G401 (cell line): ENCODE data around the gene RASSF7. TPM values are rescaled to one million over a fixed set of nuclear protein-coding genes. Genes with fewer than 3 reads are reported as not detected.
"Not testable (repeated sequence)": the region's sequence is repeated elsewhere in the genome, so short reads cannot be mapped to it uniquely, and the experiment has no call there.

ENCODE experiments used
- DNase-seq: peaks from one replicate; pipeline ENCODE4 v3.0.0-alpha.2; 2015; ENCODE audit warnings: low spot score
- in situ Hi-C: cut with HindIII; loops from 2 replicates; pipeline ENCODE4 v1.10.0; 2016; ENCODE audit warnings: low sequenced_read_pairs, mixed read lengths
- total RNA-seq: library from RNA; depleted of rRNA; stranded (reverse); fragments of >200 nt; shearing (Covaris generic); gene quantifications from 2 replicates; pipeline ENCODE4 v1.2.3, GENCODE V29; 2014; rRNA removed

RASSF7 gene
- total RNA-seq, result 43.1 and 107 TPM in 2 replicates

- peak; percentile 88 for DNase-seq
- in situ Hi-C loops, result no loop called here
These were observed at the start of gene RASSF7, which contains the start of gene LMNTD2 for GRCh38 chr11:560305-561147. Gene RASSF7 (plus strand): TSS chr11:560970. CDS start chr11:561769, 799 bp downstream. Gene LMNTD2 (minus strand): TSS chr11:560738. CDS start chr11:560716, 22 bp downstream.

- in situ Hi-C loops, result no loop called here
These were observed 47.8 kb upstream of the RASSF7 start for GRCh38 chr11:512761-513595.

GRCh38 chr11:514606-515005 is 46.2 kb upstream of the RASSF7 start:
- DNase-seq, result no peak
- in situ Hi-C loops, result no loop called here

More at GRCh38 chr11:512761-513595, 47.8 kb upstream of the RASSF7 start:
- DNase-seq, result no peak

GRCh38 chr11:515131-515530 is 45.6 kb upstream of the RASSF7 start:
- no peak for DNase-seq
- in situ Hi-C loops, result no loop called here

- in situ Hi-C loops, result no loop called here
- DNase-seq, result no peak
These were observed 44.4 kb upstream of the RASSF7 start for GRCh38 chr11:516400-516799.

GRCh38 chr11:516918-517685 is 43.7 kb upstream of the RASSF7 start:
- in situ Hi-C loops, DNase-seq: not testable (repeated sequence)

- DNase-seq, result peak; percentile 78
- in situ Hi-C loops, result no loop called here
These were observed 42.1 kb upstream of the RASSF7 start for GRCh38 chr11:518463-519202.

- DNase-seq, result no peak
- in situ Hi-C loops, result no loop called here
These were observed 40.2 kb upstream of the RASSF7 start for GRCh38 chr11:520428-521176.

GRCh38 chr11:521177-521688 is 39.5 kb upstream of the RASSF7 start:
- in situ Hi-C loops, result no loop called here
- no peak for DNase-seq

- in situ Hi-C loops, result no loop called here
These were observed 34.6 kb upstream of the RASSF7 start for GRCh38 chr11:526192-526591.

GRCh38 chr11:528166-528814 is 32.5 kb upstream of the RASSF7 start:
- in situ Hi-C loops, result no loop called here

More at GRCh38 chr11:526192-526591, 34.6 kb upstream of the RASSF7 start:
- DNase-seq, result no peak

GRCh38 chr11:528815-529727 is 31.7 kb upstream of the RASSF7 start:
- no peak for DNase-seq
- in situ Hi-C loops, result no loop called here

More at GRCh38 chr11:528166-528814, 32.5 kb upstream of the RASSF7 start:
- no peak for DNase-seq

- in situ Hi-C loops, result no loop called here
These were observed 30.9 kb upstream of the RASSF7 start for GRCh38 chr11:529728-530411.

GRCh38 chr11:530960-531831 is 29.6 kb upstream of the RASSF7 start:
- in situ Hi-C loops, result no loop called here
- no peak for DNase-seq

More at GRCh38 chr11:529728-530411, 30.9 kb upstream of the RASSF7 start:
- DNase-seq, result no peak
